Right forelimb (tissue), 1 donor: Measurements from ENCODE around the gene NKAPD1.
"Not testable (repeated sequence)": the region's sequence is repeated elsewhere in the genome, so short reads cannot be mapped to it uniquely, and the experiment has no call there.

Experiments used
- DNase-seq: peaks from one replicate; pipeline ENCODE4 v3.0.0-alpha.2; 2018

Gene NKAPD1

DNA sequence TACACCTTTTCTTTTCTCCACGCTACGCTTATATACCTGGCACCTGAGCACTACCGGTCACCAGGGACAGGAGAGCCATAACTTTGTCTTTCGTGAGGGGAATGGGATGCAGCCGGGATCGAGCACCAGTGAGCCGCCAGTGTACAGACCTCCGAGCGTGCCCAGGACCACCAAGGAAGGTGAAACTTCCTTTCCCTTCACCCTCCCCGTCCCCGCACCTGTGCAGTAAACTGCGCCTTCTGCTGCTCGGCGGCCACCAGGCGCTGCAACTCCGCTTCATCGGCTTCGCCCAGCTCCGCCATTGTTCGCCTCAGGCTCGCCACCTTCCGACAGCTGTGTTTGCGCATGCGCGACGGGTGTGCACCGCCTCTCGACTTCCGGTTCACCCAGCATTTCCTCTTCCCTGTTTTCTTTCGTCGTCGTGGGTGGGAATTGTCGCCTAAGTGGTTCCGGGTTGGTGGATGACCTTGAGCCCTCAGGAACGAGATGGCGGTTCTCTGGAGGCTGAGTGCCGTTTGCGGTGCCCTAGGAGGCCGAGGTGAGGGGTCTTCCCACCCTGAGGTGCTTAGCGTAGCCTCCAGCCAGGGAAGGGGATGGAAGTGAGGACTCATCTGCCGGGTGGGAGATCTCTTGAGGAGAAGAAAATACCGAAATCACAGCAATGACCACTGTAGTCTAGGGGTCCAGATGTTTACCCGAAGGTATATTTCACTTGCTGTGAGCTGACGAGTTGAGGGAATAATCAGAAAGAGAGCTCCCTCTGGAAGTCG, 12.5 kb downstream of the NKAPD1 start, which contains the start of the genes SDHD and TIMM8B:
Gene SDHD, plus strand, starts transcription at position 452 of the 770 bp plus-strand sequence. Its CDS starts 35 bp downstream, at position 487.
Gene TIMM8B, minus strand, starts transcription at position 335 of the 770 bp plus-strand sequence. Its CDS starts 33 bp downstream, at position 302.
- DNase-seq: peak; percentile 97

DNA sequence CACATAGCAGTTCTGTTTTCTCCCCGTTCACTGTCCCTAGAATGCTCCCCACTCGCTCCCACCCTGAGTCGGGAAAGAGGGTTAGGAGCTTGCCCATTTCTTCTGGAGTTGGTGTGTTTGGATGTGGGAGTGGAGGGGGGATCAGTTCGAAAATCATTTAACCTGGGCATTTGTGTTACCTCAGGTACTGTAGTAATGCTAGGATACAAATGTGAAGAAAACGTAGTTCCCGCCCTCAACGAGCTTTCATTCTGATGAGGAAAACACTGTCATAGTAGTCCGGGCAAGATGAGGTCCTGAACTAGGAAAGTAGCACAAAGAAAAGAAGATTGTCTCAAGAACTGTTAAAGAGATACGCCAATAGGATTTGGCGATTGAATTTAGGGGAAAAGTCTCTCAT, 13.1 kb downstream of the NKAPD1 start:
- DNase-seq: no peak

DNA sequence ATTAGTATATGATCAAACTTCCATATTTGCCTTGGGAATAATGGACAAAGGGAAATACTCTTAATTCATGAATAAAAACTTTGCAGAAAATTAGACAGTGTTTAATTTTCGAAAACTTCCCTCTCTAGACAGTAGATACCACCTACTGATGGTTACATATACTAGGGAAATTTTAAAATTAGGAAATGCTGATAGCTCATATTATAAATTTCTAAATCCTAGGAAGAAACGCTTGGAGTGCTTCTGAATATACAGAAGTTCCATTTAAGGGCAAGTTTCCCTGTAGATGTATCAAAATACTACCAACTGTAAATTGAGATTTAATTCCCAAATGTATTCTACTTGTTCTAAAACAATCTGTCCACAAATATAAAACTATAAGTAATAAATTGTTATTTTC, 21.2 kb downstream of the NKAPD1 start:
- DNase-seq: not testable (repeated sequence)

- DNase-seq: no peak
Observed at GRCh38 chr11:112096194-112096593, 22.1 kb downstream of the NKAPD1 start.

- no peak for DNase-seq
Observed at GRCh38 chr11:112097734-112098528, 23.8 kb downstream of the NKAPD1 start.

- no peak for DNase-seq
Observed at GRCh38 chr11:112100462-112100861, 26.4 kb downstream of the NKAPD1 start.

- no peak for DNase-seq
Observed at GRCh38 chr11:112103446-112103845, 29.3 kb downstream of the NKAPD1 start.

DNA sequence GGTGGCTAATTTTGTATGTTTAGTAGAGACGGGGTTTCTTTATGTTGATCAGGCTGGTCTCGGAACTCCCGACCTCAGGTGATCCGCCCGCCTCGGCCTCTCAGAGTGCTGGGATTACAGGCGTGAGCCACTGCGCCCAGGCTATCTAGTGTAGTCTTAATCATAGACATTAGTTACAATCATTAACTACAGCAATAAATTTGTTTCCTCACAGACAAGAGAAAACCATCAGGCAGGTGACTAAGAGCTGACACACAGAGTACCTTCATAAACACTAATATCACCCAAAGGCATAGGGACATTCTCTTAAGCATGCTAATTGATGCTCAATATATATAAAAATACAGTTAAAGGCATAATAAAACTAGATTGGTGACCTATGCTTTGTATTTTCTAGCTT, 32.0 kb downstream of the NKAPD1 start:
- DNase-seq: no peak

DNA sequence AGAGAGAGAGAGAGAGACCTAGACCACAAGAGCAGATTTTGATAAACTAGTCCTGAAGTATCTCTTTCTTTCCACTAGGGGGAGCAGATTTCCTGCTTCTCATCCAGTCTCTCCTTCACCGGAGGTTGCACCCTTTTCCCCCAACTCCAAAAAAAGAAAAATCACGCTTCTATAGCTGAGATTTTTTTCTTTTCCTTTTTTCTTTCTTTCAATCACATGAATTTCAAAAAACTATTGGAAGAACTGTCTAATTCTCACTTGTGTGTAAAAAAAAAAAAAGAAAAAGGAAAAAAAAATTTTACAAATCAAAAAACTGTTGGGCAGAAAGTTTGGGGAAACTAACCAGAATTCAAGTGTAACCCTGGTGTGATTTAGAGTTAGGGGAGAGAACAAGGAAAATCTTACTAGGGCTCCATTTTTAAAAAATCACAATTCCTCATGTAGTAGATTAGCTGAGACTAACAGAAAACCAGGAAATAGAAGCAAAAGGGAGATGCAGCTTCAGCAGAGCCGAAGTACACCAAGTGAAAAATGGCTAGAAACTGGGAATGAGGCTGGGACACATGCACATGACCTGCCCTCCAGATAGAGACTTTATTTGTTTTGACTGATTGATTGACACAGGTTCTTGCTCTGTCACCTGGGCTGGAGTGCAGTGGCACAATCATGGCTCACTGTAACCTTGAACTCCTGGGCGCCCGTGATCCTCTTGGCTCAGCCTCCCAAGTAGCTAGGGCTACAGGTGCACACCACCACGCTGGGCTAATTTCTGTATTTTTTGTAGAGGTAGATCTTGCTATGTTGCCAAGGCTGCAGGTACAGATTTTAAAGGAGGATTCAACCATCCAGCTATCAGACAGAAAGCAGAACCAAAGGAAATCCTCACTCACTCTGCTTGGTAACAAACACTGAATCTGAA, 39.7 kb downstream of the NKAPD1 start:
- no peak for DNase-seq

GRCh38 chr11:112114460-112114859, 40.4 kb downstream of the NKAPD1 start:
- DNase-seq: no peak

DNA sequence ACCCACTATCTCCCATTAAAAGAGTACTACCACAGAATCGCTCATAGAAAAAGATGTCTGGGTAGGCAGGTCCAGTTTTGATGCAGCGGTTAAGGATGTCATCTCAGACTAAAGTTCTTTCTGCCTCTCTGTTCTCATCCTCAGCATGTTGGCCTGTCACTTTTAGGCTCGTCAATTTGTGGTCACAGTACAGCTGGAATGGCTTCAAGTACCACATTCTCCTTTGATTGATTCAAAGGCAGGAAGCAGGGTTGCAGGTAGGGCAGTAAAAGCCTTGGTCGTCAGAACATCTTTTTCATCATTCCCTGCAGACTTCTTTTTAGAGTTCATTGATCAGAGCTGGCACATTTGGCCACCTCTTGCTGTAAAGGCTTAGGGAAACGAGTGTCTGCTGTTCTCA, 41.3 kb downstream of the NKAPD1 start:
- DNase-seq: no peak

- DNase-seq: no peak
Observed at GRCh38 chr11:112118176-112118575, 44.1 kb downstream of the NKAPD1 start.

DNA sequence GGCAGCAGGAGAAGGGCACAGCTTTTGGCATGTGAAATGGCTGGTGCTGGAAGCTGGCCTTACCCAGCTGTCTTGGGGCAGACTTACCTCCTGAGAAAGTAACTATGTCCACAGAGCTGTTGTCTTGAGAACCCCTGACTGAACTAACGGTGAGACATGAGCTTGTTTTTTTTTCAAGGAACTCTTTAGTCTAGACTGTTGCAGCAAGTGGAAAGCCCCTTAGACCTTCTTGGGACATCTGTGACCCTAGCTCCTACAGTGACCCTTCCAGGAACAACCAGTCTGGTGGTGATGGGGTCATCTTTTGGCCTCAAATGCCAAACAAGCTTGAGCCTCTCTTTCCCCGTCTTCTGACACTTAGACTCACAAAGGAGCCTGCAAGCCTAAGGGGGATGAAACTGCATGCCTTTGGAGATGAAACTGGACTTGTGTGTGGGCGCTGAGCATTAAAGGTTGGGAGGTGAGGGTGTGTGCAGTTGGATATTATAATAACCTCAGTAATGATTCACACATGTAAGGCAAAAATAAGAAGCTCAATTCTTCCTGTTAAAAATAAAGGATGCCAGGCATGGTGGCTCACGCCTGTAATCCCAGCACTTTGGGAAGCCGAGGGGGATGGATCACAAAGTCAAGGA, 48.0 kb downstream of the NKAPD1 start:
- no peak for DNase-seq

DNA sequence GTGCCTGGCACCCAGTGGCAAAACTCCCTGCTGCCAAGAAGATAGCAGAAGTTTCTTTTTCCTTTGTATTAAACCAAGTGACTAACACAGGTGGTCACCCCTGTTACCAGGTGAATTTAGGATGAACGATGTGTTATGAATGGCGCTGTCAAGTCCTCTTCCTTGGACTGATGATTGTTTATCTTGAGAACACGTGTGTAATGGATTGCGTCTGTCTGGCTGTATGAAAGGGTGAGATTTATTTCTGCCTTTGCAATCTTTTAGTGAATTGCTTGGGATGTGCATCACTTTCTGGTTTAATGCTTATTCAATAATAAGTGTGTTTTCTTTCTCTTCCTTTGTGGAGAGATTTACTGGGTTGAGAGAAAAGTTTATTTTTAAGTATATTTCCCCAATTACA, 49.0 kb downstream of the NKAPD1 start:
- no peak for DNase-seq

GRCh38 chr11:112127056-112127455, 53.0 kb downstream of the NKAPD1 start:
- no peak for DNase-seq

DNA sequence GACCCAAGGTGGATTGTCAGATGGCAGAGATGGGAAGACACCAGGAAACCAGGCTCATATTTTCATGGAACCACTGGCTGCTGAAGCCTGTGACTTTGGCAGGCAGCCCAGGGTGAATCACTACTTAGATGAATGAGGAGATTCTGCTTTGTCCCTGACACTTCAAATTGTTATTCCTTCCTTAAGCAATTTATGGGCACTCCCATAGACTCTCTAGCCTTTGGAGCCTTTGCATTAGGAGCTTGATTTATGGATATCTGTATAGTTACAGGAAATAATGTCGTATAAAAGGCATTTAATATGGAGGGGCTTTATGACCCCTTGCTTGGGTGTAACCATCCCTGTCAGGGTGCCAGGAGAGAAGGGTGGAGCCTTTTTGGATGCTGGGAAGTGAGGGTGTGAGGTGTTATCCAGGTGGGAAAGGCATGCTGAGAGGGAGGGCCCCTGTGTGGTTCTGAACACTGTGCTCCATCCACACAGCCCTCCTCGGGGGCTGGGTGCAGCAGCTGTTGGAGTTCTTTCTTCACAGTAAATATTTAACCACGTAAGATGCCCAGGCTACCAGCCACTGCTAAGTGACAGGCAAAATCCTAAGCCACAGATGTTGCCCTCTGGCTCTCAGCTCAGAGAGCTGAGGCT, 54.5 kb downstream of the NKAPD1 start:
- no peak for DNase-seq

DNA sequence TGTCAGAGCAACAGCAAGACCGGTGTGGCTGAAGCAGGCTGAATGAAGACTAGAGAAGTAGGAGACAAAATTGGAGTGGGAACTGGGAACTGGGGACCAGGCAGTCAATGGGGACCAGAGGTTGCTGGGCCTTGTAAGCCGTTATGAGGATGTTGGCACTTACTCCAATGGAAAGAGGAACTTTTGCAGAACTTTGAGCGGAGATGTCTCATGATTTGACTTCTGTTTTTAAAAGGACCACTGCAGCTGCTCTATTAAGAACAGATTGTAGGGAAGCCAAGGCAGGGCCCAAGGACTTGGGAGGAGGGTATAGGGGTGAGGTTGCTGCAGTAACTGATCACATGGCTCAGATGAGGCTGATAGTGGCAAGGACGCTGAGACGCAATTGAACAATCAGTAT, 55.6 kb downstream of the NKAPD1 start:
- no peak for DNase-seq

DNA sequence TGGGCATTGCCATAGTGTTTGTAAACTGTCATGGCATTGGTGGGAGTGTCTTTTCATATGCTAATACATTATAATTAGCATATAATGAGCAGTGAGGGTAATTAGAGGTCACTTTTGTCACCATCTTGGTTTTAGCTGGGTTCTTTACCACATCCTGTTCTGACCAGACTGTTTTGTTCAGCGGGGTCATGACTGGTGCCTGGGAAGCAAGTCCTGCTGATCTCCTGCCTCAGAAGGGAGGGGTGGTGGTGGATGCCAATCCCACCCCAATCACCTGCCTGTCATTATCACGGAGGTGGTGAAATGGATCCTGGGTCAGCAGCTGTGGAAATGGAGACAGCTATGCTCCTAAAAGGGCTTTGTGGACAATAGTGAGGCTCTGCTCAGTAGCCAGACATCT, 58.6 kb downstream of the NKAPD1 start:
- no peak for DNase-seq

- DNase-seq: no peak
Observed at GRCh38 chr11:112134473-112134872, 60.4 kb downstream of the NKAPD1 start.
